ENCODE measurements around the gene SLC24A4. TPM values are rescaled to one million over a fixed set of nuclear protein-coding genes. Genes with fewer than 3 reads are reported as not detected.

The SLC24A4 gene
- polyA plus RNA-seq (2013, experiment 1 of 2), result 0.04 TPM
- polyA plus RNA-seq (2013, experiment 2 of 2), result 0.05 TPM

- peaks cover 8% of the 10 kb centered on the region for H3K4me1 ChIP-seq (ENCODE audit: control insufficient read depth, insufficient read depth, low read length, poor library complexity, severe bottlenecking)
- 1% methylated on average over 73 to 79 of the region's 117 CpGs for WGBS, 2 experiments (ENCODE audit: insufficient coverage in 2 of 2)
- no peak within 1 kb of the TSS for H3K27ac ChIP-seq (ENCODE audit: low read depth, low read length, severe bottlenecking)
- no peaks in the 10 kb centered on the region for H3K36me3 ChIP-seq (ENCODE audit: control insufficient read depth, insufficient read depth, low read length)
- peak within 1 kb of the TSS; percentile 24 for H3K4me3 ChIP-seq (ENCODE audit: extremely low read depth, insufficient read depth, low read length, poor library complexity, severe bottlenecking)
- H3K9me3 ChIP-seq (ENCODE audit: control insufficient read depth, low read length), result no peaks in the 10 kb centered on the region
These were observed at the start of gene SLC24A4 for GRCh38 chr14:92323011-92323915. SLC24A4 (plus strand) TSS chr14:92323165; CDS start chr14:92323831, 666 bp downstream.

GRCh38 chr14:92273166-92273565 is 49.8 kb upstream of the SLC24A4 start:
- Histone ChIP-seq H3K27ac (ENCODE audit: low read depth, low read length, severe bottlenecking) (no peak overlapping the region), H3K36me3 (ENCODE audit: control insufficient read depth, insufficient read depth, low read length) (no peaks in the 10 kb centered on the region), H3K4me1 (ENCODE audit: control insufficient read depth, insufficient read depth, low read length, poor library complexity, severe bottlenecking) (no peaks in the 10 kb centered on the region), H3K4me3 (ENCODE audit: extremely low read depth, insufficient read depth, low read length, poor library complexity, severe bottlenecking) (no peak overlapping the region), H3K9me3 (ENCODE audit: control insufficient read depth, low read length) (no peaks in the 10 kb centered on the region)
- 100% methylated on average over 1 of the region's 2 CpGs for WGBS, 2 experiments (ENCODE audit: insufficient coverage in 2 of 2)

- 88 to 90% methylated on average over 2 to 4 of the region's 7 CpGs for WGBS, 2 experiments (ENCODE audit: insufficient coverage in 2 of 2)
- Histone ChIP-seq H3K36me3 (ENCODE audit: control insufficient read depth, insufficient read depth, low read length) (no peaks in the 10 kb centered on the region), H3K4me3 (ENCODE audit: extremely low read depth, insufficient read depth, low read length, poor library complexity, severe bottlenecking) (no peak overlapping the region), H3K27ac (ENCODE audit: low read depth, low read length, severe bottlenecking) (no peak overlapping the region), H3K4me1 (ENCODE audit: control insufficient read depth, insufficient read depth, low read length, poor library complexity, severe bottlenecking) (no peaks in the 10 kb centered on the region), H3K9me3 (ENCODE audit: control insufficient read depth, low read length) (no peaks in the 10 kb centered on the region)
These were observed 48.9 kb upstream of the SLC24A4 start for GRCh38 chr14:92274055-92274454.

- H3K36me3 ChIP-seq (ENCODE audit: control insufficient read depth, insufficient read depth, low read length), result no peaks in the 10 kb centered on the region
- no peak overlapping the region for H3K4me3 ChIP-seq (ENCODE audit: extremely low read depth, insufficient read depth, low read length, poor library complexity, severe bottlenecking)
- WGBS, 2 experiments (ENCODE audit: insufficient coverage in 2 of 2), result 95 to 96% methylated on average over 5 to 7 of the region's 7 CpGs
- H3K4me1 ChIP-seq (ENCODE audit: control insufficient read depth, insufficient read depth, low read length, poor library complexity, severe bottlenecking), result no peaks in the 10 kb centered on the region
- no peak overlapping the region for H3K27ac ChIP-seq (ENCODE audit: low read depth, low read length, severe bottlenecking)
- no peaks in the 10 kb centered on the region for H3K9me3 ChIP-seq (ENCODE audit: control insufficient read depth, low read length)
These were observed 46.9 kb upstream of the SLC24A4 start for GRCh38 chr14:92276074-92276473.

GRCh38 chr14:92277031-92277430 is 45.9 kb upstream of the SLC24A4 start:
- H3K36me3 ChIP-seq (ENCODE audit: control insufficient read depth, insufficient read depth, low read length), result no peaks in the 10 kb centered on the region
- 95 to 100% methylated on average over 2 to 5 of the region's 5 CpGs for WGBS, 2 experiments (ENCODE audit: insufficient coverage in 2 of 2)
- no peaks in the 10 kb centered on the region for H3K4me1 ChIP-seq (ENCODE audit: control insufficient read depth, insufficient read depth, low read length, poor library complexity, severe bottlenecking)
- H3K4me3 ChIP-seq (ENCODE audit: extremely low read depth, insufficient read depth, low read length, poor library complexity, severe bottlenecking), result no peak overlapping the region
- H3K27ac ChIP-seq (ENCODE audit: low read depth, low read length, severe bottlenecking), result no peak overlapping the region
- H3K9me3 ChIP-seq (ENCODE audit: control insufficient read depth, low read length), result no peaks in the 10 kb centered on the region

- 93 to 94% methylated on average over 2 to 3 of the region's 4 CpGs for WGBS, 2 experiments (ENCODE audit: insufficient coverage in 2 of 2)
These were observed 42.3 kb upstream of the SLC24A4 start for GRCh38 chr14:92280554-92281262.

GRCh38 chr14:92282669-92283068 is 40.3 kb upstream of the SLC24A4 start:
- Histone ChIP-seq H3K4me1 (ENCODE audit: control insufficient read depth, insufficient read depth, low read length, poor library complexity, severe bottlenecking) (no peaks in the 10 kb centered on the region), H3K27ac (ENCODE audit: low read depth, low read length, severe bottlenecking) (no peak overlapping the region), H3K9me3 (ENCODE audit: control insufficient read depth, low read length) (no peaks in the 10 kb centered on the region), H3K4me3 (ENCODE audit: extremely low read depth, insufficient read depth, low read length, poor library complexity, severe bottlenecking) (no peak overlapping the region), H3K36me3 (ENCODE audit: control insufficient read depth, insufficient read depth, low read length) (no peaks in the 10 kb centered on the region)
- WGBS, 2 experiments (ENCODE audit: insufficient coverage in 2 of 2), result 100% methylated on average over 1 of the region's 2 CpGs; no CpG with 5 or more reads in 1 of the 2 experiments

More at GRCh38 chr14:92280554-92281262, 42.3 kb upstream of the SLC24A4 start:
- Histone ChIP-seq H3K36me3 (ENCODE audit: control insufficient read depth, insufficient read depth, low read length) (no peaks in the 10 kb centered on the region), H3K4me1 (ENCODE audit: control insufficient read depth, insufficient read depth, low read length, poor library complexity, severe bottlenecking) (no peaks in the 10 kb centered on the region), H3K27ac (ENCODE audit: low read depth, low read length, severe bottlenecking) (no peak overlapping the region), H3K4me3 (ENCODE audit: extremely low read depth, insufficient read depth, low read length, poor library complexity, severe bottlenecking) (no peak overlapping the region), H3K9me3 (ENCODE audit: control insufficient read depth, low read length) (no peaks in the 10 kb centered on the region)

- no peaks in the 10 kb centered on the region for H3K4me1 ChIP-seq (ENCODE audit: control insufficient read depth, insufficient read depth, low read length, poor library complexity, severe bottlenecking)
- H3K27ac ChIP-seq (ENCODE audit: low read depth, low read length, severe bottlenecking), result no peak overlapping the region
- no peaks in the 10 kb centered on the region for H3K36me3 ChIP-seq (ENCODE audit: control insufficient read depth, insufficient read depth, low read length)
- WGBS, 2 experiments (ENCODE audit: insufficient coverage in 2 of 2), result 90 to 92% methylated on average over 3 of the region's 3 CpGs
- no peaks in the 10 kb centered on the region for H3K9me3 ChIP-seq (ENCODE audit: control insufficient read depth, low read length)
- no peak overlapping the region for H3K4me3 ChIP-seq (ENCODE audit: extremely low read depth, insufficient read depth, low read length, poor library complexity, severe bottlenecking)
These were observed 37.7 kb upstream of the SLC24A4 start for GRCh38 chr14:92285311-92285710.

- WGBS, 2 experiments (ENCODE audit: insufficient coverage in 2 of 2), result 87 to 91% methylated on average over 8 to 10 of the region's 10 CpGs
- Histone ChIP-seq H3K4me1 (ENCODE audit: control insufficient read depth, insufficient read depth, low read length, poor library complexity, severe bottlenecking) (no peaks in the 10 kb centered on the region), H3K9me3 (ENCODE audit: control insufficient read depth, low read length) (no peaks in the 10 kb centered on the region), H3K4me3 (ENCODE audit: extremely low read depth, insufficient read depth, low read length, poor library complexity, severe bottlenecking) (no peak overlapping the region), H3K36me3 (ENCODE audit: control insufficient read depth, insufficient read depth, low read length) (no peaks in the 10 kb centered on the region), H3K27ac (ENCODE audit: low read depth, low read length, severe bottlenecking) (no peak overlapping the region)
These were observed 35.0 kb upstream of the SLC24A4 start for GRCh38 chr14:92287987-92288386.

- H3K4me1 ChIP-seq (ENCODE audit: control insufficient read depth, insufficient read depth, low read length, poor library complexity, severe bottlenecking), result no peaks in the 10 kb centered on the region
- H3K4me3 ChIP-seq (ENCODE audit: extremely low read depth, insufficient read depth, low read length, poor library complexity, severe bottlenecking), result no peak overlapping the region
- 70 to 78% methylated on average over 2 to 8 of the region's 9 CpGs for WGBS, 2 experiments (ENCODE audit: insufficient coverage in 2 of 2)
- no peak overlapping the region for H3K27ac ChIP-seq (ENCODE audit: low read depth, low read length, severe bottlenecking)
- no peaks in the 10 kb centered on the region for H3K9me3 ChIP-seq (ENCODE audit: control insufficient read depth, low read length)
- no peaks in the 10 kb centered on the region for H3K36me3 ChIP-seq (ENCODE audit: control insufficient read depth, insufficient read depth, low read length)
These were observed 33.8 kb upstream of the SLC24A4 start for GRCh38 chr14:92288994-92289660.

All from mesodermal cell (in vitro differentiated cells).